ENCODE results near the gene TTC28.

GRCh38 chr22:28443526-28443876, 236.1 kb downstream of the TTC28 start:
- TF ChIP-seq CTCF (IDR thresholded peaks at IDR 0.05; ENCODE audit: insufficient read depth, low read length, poor library complexity, severe bottlenecking) (no peak), EZH2phosphoT487 (conservative IDR thresholded peaks at IDR 0.05; ENCODE audit: low read length) (no peak)

Data from SU-DHL-6 (cell line).